Common myeloid progenitor, CD34-positive (primary cell): ENCODE measurements around the gene STAG1.

ENCODE experiments used
- CTCF ChIA-PET: fragments of 350-600 bp; sonication (Branson Sonifier 250); formaldehyde crosslinking; loops from one replicate; lab custom pipeline; 2021; ENCODE audit warnings: antibody characterized with exemption; lab: Charles Lee
- POLR2A ChIA-PET: fragments of 350-600 bp; sonication (Branson Sonifier 250); formaldehyde crosslinking; loops from one replicate; lab custom pipeline; 2021; ENCODE audit warnings: antibody characterized with exemption; lab: Charles Lee
- DNase-seq, 3 donors: peaks; one replicate each; pipeline versions ENCODE4 v3.0.0 to v3.0.0-alpha.2; 2013
- H3K27ac ChIP-seq, 2 experiments: 1 replicate in 1 of 2; 2 replicates in 1 of 2; pipeline ENCODE4 v1.7.0; 2013; ENCODE audit warnings: inconsistent platforms in 2 of 2, low read length in 2 of 2, mild to moderate bottlenecking in 2 of 2, low read depth in 1 of 2, moderate library complexity in 1 of 2; ENCODE audit not compliant: severe bottlenecking in 2 of 2, insufficient read depth in 1 of 2, poor library complexity in 1 of 2
- H3K27me3 ChIP-seq, 5 experiments: replicated peaks in 2 of 5; 1 replicate in 3 of 5; 2 replicates in 2 of 5; pipeline versions ENCODE4 v1.6.1 to v1.7.0; 2013; ENCODE audit warnings: low read length in 4 of 5, mild to moderate bottlenecking in 2 of 5, moderate library complexity in 2 of 5, inconsistent platforms in 1 of 5; ENCODE audit not compliant: insufficient read depth in 5 of 5, control insufficient read depth in 4 of 5
- H3K36me3 ChIP-seq, 4 experiments: 1 replicate in 2 of 4; 2 replicates in 2 of 4; pipeline versions ENCODE4 v1.6.1 to v1.7.0; 2013; ENCODE audit warnings: low read length in 3 of 4, control low read depth in 1 of 4, mild to moderate bottlenecking in 1 of 4; ENCODE audit not compliant: control insufficient read depth in 4 of 4, insufficient read depth in 4 of 4
- H3K4me1 ChIP-seq, 4 experiments: 1 replicate in 3 of 4; 2 replicates in 1 of 4; pipeline versions ENCODE4 v1.6.1 to v1.7.1; 2013; ENCODE audit warnings: low read length in 3 of 4, mild to moderate bottlenecking in 3 of 4, control low read depth in 1 of 4, inconsistent platforms in 1 of 4, moderate library complexity in 1 of 4; ENCODE audit not compliant: control insufficient read depth in 4 of 4, insufficient read depth in 4 of 4; ENCODE audit errors: control extremely low read depth in 1 of 4
- H3K4me3 ChIP-seq, 7 experiments: 1 replicate in 4 of 7; 2 replicates in 3 of 7; pipeline versions ENCODE4 v1.5.1 to v1.7.0; 2013; ENCODE audit warnings: mild to moderate bottlenecking in 7 of 7, low read length in 6 of 7, moderate library complexity in 6 of 7, inconsistent platforms in 2 of 7, low read depth in 2 of 7, control low read depth in 1 of 7; ENCODE audit not compliant: insufficient read depth in 4 of 7, control insufficient read depth in 1 of 7; ENCODE audit errors: extremely low read depth in 1 of 7
- H3K9me3 ChIP-seq, 5 experiments: 1 replicate in 4 of 5; 2 replicates in 1 of 5; pipeline versions ENCODE4 v1.6.1 to v1.7.1; 2013; ENCODE audit warnings: low read length in 4 of 5, mild to moderate bottlenecking in 2 of 5, inconsistent platforms in 1 of 5, low read depth in 1 of 5, moderate library complexity in 1 of 5; ENCODE audit not compliant: control insufficient read depth in 4 of 5, insufficient read depth in 2 of 5; ENCODE audit errors: control extremely low read depth in 1 of 5
- WGBS: methylation state at CpG from one replicate; pipeline ENCODE4 v1.1.5; 2013; ENCODE audit not compliant: insufficient coverage; 5-methylcytosine and 5-hydroxymethylcytosine counted together

Gene STAG1

DNA sequence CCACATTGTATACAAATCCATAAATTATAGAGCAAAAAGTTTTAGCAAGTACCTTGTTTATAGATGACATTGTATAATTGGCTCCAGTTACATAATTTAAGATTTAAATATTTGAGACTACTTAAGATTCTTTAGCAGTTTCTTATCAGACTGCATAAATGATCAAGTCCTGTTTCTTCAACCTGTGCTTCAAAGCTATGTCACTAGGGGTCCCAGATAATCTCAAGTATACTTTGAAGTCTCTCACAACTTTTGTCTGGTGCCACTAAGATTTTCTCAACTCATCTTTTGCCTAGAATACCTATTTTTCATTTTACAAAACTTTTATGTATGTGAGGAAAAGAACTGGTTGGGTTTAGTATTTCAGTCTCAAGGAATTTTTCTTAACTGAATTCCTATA, 205.5 kb downstream of the STAG1 start:
- H3K4me1 ChIP-seq, result peaks cover 0 to 4% (median 0%) of the 10 kb centered on the region in 4 experiments
- ChIA-PET CTCF (interaction anchor here (1.0 to 4.6 kb wide), 4 partner anchors 35 to 468 kb away, joined by 3 to 27 read pairs (median 4); partner anchors contain the start of gene STAG1), POLR2A (no interaction called here)
- H3K27ac ChIP-seq, result no peak overlapping the region
- DNase-seq, result peak; percentile 54 to 72 (median 65)
- no peak overlapping the region for H3K4me3 ChIP-seq
- peaks cover 0 to 5% (median 0%) of the 10 kb centered on the region in 4 experiments for H3K36me3 ChIP-seq
- H3K9me3 ChIP-seq, result no peaks in the 10 kb centered on the region
- no peaks in the 10 kb centered on the region for H3K27me3 ChIP-seq

DNA sequence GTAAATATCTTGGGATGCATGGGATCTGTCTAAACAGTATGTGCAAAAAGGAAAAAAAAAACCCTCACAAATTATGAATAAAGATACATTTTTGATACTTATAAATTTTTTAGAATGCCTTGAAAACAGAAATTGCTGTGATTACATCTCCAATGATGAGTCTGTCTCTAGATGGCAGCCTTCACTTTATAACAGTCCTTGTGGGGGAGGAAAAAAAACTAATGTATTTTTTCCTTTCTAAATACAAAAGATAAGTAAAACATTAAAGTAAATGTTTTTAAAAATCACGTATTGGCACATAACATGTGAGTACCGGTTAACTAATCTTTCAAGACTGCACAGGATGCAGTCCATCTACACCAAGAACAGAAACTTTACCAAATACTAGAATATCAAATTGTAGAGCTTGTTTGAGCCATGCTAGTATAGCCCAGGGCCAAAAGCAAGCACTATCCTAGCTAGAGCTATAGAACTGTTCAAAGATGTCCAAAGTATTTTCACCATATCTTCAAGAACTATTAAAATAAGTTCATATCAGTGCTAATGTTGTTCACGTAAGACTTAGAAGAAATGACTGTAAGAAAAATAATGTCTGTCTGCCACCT, 206.4 kb downstream of the STAG1 start:
- Histone ChIP-seq H3K27me3 (no peaks in the 10 kb centered on the region), H3K4me3 (no peak overlapping the region), H3K4me1 (peaks cover 0 to 4% (median 0%) of the 10 kb centered on the region in 4 experiments), H3K27ac (peak overlapping the region in 1 of 2 experiments; percentile 37), H3K36me3 (no peaks in the 10 kb centered on the region), H3K9me3 (no peaks in the 10 kb centered on the region)
- ChIA-PET CTCF (interaction anchor here (0.9 to 4.6 kb wide), 8 partner anchors 8 to 469 kb away, joined by 3 to 27 read pairs (median 3); partner anchors contain the start of gene STAG1), POLR2A (no interaction called here)
- 100% methylated on average over 1 of the region's 3 CpGs for WGBS
- DNase-seq, result peak; percentile 17 to 29 (median 23)

DNA sequence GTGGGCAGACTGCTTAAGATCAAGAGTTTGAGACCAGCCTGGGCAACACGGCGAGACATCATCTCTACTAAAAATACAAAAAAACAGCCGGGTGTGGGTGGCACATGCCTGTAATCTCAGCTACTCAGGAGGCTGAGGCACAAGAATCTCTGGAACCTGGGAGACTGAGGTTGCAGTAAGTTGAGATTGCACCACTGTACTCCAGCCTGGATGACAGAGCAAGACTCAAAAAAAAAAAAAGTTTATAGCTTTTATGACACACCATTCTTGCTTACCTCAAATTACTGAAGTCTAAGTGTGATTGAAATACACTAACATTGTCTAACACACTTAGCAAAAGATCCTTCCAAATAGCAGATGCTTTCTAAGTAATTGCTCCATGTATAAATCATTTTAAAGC, 207.6 kb downstream of the STAG1 start:
- 100% methylated on average over 3 of the region's 3 CpGs for WGBS
- H3K4me1 ChIP-seq, result peaks cover 0 to 4% (median 0%) of the 10 kb centered on the region in 4 experiments
- CTCF ChIA-PET, result interaction anchor here (0.7 to 4.6 kb wide), 7 partner anchors 10 to 470 kb away, joined by 3 to 27 read pairs (median 3); partner anchors contain the start of gene STAG1

DNA sequence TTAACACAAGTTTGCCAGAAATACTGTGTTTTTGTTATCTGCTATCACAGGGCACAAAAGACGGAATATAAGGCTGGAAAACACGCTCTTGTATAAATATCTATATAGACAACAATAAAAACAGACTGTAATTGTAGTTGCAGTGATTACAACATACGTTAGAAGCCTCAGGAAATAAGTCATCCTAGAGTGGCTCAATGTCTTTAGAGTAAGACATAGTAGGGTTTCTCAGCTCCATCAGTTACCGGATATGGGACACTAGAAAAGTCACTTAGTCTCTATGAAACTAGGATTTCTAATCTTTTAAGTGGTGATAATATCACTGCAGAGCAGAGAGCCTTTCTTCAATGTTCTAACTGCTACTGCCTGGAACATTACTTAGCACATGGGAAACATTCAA, 208.8 kb downstream of the STAG1 start:
- H3K27me3 ChIP-seq, result no peaks in the 10 kb centered on the region
- H3K4me3 ChIP-seq, result no peak overlapping the region
- H3K4me1 ChIP-seq, result peaks cover 0 to 4% (median 0%) of the 10 kb centered on the region in 4 experiments
- ChIA-PET POLR2A (no interaction called here), CTCF (interaction anchor here (1.0 to 1.6 kb wide), 2 partner anchors 152 to 209 kb away, joined by 3 to 4 read pairs; partner anchors contain the start of gene STAG1)
- H3K27ac ChIP-seq, result no peak overlapping the region
- H3K9me3 ChIP-seq, result no peaks in the 10 kb centered on the region
- H3K36me3 ChIP-seq, result peaks cover 0 to 2% (median 0%) of the 10 kb centered on the region in 4 experiments
- DNase-seq, result no peak
- 83% methylated on average over 1 of the region's 4 CpGs for WGBS

More for the DNA sequence above, 207.6 kb downstream of the STAG1 start:
- no peak overlapping the region for H3K27ac ChIP-seq
- H3K9me3 ChIP-seq, result no peaks in the 10 kb centered on the region
- no peaks in the 10 kb centered on the region for H3K36me3 ChIP-seq
- no peak overlapping the region for H3K4me3 ChIP-seq
- POLR2A ChIA-PET, result no interaction called here
- no peak for DNase-seq
- no peaks in the 10 kb centered on the region for H3K27me3 ChIP-seq

DNA sequence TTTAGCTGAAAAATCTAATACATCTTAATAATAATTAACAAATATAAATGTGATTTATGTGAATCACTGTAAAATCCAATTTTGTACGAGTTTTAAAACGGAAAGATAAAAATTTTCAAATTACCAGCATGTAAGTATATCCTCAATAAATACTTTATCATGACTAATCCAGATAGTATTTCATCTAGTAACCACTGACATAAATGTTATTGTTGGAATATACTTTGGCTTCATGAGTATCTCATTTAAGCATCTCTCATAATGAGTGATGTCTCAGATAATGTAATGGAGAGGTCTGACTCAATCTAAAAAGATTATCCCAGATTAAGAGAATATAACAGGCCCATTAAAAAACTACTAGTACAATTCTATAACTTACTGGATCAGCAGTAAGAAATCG, 216.3 kb downstream of the STAG1 start:
- H3K4me3 ChIP-seq, result no peak overlapping the region
- peaks cover 0 to 23% (median 5%) of the 10 kb centered on the region in 5 experiments for H3K9me3 ChIP-seq
- POLR2A ChIA-PET, result no interaction called here
- WGBS, result 100% methylated on average over 1 of the region's 3 CpGs
- H3K4me1 ChIP-seq, result no peaks in the 10 kb centered on the region
- CTCF ChIA-PET, result no interaction called here
- no peak overlapping the region for H3K27ac ChIP-seq
- no peaks in the 10 kb centered on the region for H3K27me3 ChIP-seq
- peaks cover 2 to 22% (median 5%) of the 10 kb centered on the region in 4 experiments for H3K36me3 ChIP-seq
- DNase-seq, result no peak

DNA sequence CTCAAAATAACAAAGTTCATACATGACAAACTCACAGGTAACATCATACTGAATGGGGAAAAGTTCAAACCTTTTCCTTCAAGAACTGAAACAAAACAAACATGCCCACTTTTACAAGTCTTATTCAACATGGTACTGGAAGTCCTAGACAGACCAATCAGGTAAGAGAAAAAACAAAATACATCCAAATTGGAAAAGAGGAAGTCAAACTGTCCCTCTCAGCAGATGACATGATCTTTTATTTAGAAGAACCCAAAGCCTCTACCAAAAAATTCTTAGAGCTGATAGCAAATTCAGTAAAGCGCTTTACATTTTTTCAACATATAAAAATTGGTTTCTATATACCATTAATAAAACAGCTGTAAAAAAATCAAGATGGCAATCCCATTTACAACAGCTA, 219.4 kb downstream of the STAG1 start:
- Histone ChIP-seq H3K36me3 (peaks cover 5 to 26% (median 6%) of the 10 kb centered on the region in 4 experiments), H3K27me3 (no peaks in the 10 kb centered on the region), H3K4me1 (no peaks in the 10 kb centered on the region), H3K27ac (no peak overlapping the region), H3K4me3 (no peak overlapping the region), H3K9me3 (peaks cover 0 to 39% (median 10%) of the 10 kb centered on the region in 5 experiments)
- ChIA-PET POLR2A (no interaction called here), CTCF (no interaction called here)
- DNase-seq, result peak in 2 of 3 donors; percentile 19 to 44
- WGBS, result no CpG with 5 or more reads among the region's 1 CpG

DNA sequence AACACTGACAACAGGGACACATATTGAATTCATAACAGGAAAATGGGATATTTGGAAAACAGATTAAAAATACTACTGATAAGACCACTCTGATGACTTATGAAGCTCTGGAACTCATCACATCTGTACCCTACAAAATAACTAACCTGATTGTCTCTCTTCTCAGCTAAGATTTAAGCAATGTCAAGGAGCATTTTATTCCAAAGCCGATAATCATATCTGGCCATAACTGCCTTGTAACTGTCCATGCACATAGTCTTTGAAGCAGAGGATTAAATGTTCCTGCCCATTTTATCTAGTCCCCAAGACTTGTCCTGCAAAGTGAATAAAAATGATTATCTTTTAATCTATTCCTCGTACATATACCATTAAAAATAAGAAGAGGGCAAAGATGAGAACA, 234.1 kb downstream of the STAG1 start:
- ChIA-PET POLR2A (no interaction called here), CTCF (no interaction called here)
- Histone ChIP-seq H3K9me3 (no peaks in the 10 kb centered on the region), H3K4me3 (no peak overlapping the region), H3K36me3 (peaks cover 0 to 4% (median 0%) of the 10 kb centered on the region in 4 experiments), H3K27me3 (no peaks in the 10 kb centered on the region), H3K4me1 (peaks cover 0 to 10% (median 0%) of the 10 kb centered on the region in 4 experiments), H3K27ac (no peak overlapping the region)
- WGBS, result 100% methylated on average over 1 of the region's 2 CpGs
- no peak for DNase-seq
